ENCODE data around the gene ADGRB2.

Gene ADGRB2

DNA sequence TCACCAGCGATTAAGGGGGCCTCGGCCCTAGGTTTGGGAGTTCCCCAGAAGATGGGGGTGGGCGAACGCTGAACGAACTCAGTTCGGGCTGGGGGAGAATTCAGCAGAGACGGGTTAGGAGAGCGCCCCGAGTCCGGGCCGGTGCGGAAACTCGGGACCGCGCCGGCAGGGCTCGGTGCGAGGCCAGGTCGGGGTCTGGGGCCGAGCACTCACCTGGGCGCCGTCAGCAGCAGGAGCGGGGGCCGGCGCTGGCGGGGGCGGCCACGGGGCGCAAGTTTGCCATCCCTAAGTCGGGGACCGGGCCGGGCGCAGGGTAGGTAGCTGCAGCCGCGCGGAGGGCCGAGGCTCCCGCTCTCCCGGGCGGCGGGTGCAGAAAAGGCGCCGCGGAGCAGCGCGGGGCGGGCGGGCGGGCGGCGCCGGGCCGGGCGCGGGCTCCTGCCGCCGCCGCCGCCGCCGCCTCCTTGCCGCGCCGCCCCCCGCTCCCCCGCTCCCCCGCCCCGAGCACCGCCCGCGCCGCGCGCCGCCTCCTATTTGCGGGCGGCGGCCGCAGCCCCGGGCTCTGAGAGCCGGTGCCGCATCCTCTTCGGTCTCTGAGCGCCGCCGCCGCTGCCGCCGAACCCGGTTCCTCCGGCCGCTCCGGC lies 349 bp downstream of the ADGRB2 start:
- no peak for DNase-seq

DNA sequence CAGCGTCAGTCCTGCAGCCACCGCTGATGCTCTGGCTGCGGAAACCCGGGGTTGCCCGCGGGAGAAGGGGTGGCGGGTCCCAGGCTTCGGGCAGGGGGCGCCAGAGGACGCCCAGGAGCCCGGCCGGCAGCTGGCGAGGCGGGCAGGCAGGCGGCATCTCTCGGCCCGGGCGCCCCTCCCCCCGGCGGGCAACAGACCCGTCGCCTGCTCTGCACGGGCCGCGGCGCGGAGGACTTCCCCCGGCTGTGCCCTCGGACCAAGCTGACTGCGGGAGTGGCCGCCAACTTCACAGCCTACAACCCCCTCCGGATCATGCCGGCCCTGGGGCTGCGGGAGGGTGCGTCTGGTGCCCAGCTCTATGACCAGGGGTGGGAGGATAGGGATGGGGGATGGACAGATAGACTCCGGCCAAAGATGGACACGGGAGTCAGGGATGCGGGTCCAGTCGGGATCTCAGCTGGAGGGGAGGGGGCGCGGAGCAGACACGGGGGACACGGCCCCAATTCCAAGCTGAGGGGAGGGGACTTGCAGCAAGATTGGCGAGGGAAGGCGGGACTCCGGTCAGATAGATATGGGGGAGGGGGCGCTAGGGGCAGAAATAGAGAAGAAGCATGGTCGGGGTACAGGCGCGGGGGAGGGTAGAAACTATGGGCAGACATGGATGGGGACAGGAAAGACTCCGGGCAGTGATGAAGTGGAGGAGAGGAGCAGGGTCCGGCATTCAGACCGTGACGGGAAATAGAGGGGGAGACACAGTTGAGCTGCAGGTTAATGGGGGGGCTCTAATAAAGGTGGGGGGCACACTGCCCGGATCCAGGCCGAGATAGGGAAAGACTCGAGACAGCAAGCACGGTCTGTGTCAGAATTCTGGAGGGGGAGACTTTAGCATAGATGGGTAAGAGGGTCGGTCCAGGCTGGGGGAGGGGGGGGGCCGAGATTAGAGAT lies 1.1 kb downstream of the ADGRB2 start:
- no peak for DNase-seq

DNA sequence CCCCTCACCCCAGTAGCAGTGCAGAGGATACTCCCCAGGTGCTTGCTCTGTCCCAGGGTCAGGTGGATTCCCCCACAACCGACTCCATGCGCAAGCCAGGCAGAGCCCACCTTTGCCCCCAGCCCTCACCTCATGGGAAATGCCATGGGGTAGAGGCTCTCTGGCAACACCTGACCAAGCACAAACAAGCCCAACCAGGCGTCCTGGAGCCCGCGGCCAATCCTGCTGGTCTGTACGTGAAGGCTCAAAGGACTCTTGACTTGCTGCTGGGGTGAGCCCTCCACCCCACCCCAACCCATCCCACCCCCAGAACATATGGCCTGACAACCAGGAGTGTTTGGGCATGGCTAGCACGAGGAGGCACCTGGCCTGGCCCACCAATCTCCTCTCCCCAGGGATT lies 1.8 kb downstream of the ADGRB2 start:
- no peak for DNase-seq

- DNase-seq, result no peak
These were observed 2.3 kb downstream of the ADGRB2 start for GRCh38 chr1:31761883-31762282.

DNA sequence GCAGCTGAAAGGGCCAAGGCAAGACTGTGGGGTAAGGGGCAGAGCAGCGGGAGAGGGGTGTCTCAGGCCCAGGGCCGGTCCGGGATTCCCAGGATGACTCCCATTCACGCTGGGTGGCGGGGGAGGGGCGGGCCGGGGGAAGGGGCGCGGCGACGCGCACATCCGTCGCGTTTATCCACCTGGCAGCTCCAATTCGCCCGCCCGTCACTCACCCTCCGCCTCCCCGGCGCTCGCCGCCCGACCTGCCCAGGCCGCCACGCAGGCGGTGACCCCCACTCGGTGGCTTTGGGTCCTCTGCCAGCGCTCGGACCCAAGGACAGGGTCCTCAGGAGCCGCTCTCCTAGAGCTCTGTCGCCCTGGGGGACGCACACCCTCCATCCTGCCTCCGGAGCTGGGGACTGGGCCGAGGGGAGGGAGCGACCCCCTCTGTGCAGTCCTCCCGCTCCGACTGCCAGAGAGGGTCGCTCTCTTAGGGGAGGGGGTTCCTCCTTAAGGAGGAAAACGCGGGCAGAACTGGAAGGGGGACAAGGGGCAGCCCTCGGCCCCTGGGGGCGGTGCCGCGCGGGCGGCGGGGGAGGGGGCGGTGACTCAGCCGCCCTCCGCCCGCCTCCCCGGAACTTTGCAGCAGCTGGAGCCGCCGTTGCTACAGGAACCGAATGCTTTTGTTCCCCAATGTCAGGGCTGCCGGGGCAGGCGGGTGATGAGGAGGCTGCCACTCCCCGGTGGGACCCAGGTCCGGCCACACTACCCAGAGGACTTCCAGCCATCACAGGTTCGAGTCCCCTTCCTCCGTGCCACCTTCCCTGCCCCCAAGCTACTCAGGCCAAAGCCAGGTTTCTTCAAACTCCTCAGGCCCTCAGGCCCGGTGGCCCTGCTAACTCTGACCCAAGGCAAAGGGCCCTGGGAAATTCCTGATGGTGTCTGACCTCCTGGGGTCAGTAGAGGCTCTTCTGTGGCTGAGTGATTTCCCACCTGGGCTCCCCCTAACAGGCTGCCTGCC lies 3.4 kb downstream of the ADGRB2 start:
- DNase-seq, result no peak

DNA sequence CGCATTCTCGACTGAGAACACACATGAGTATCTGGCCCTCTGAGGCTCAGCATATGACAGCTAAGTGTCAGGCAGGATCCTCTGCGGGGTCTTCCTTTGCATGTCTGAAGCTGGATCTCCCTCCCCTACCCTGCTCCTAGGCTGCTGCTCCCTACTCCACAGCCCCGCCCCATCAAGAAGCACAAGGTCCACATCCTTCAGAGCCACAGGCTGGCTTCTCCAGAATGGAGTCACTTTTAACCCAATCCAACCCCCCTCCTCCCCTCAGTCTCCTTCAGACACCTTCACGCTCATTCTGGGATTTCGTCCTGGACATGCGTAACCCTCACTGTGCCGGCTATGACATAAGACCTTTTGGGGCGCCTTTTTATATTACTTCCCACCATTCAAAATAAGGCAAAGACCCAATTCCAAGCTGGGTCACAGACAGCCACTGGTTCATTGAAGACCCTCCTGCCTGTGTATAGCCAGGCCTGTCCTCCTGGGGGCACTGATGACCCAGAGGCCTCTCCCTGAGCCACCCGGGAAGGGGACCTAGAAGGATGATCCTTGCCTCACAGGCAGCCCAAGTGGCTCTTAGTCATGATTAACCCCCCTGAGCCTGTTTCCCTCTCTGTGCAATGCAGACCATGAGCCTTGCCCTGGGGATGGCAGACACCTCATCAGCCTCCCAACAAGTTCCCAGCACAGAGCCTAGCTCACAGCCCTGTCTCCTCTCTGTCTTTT lies 4.7 kb downstream of the ADGRB2 start:
- DNase-seq, result no peak

DNA sequence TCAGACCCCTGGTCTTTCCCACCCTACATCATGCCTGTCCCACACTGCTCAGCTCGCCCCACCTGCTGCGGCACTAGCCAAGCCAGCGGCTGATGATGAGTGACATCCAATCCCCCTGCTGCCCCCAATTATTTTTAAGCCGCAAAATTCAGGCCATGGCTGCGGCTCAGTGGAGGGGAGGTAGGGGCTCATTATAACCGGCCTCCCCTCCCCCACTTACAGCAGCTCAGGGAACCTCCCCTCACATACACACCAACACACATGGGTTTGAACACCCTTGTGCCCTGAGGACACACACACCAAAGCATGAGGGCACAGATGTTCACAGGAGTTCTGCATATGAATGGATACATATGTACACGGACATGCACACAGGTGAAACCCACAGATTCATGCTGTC lies 5.3 kb downstream of the ADGRB2 start:
- no peak for DNase-seq

DNA sequence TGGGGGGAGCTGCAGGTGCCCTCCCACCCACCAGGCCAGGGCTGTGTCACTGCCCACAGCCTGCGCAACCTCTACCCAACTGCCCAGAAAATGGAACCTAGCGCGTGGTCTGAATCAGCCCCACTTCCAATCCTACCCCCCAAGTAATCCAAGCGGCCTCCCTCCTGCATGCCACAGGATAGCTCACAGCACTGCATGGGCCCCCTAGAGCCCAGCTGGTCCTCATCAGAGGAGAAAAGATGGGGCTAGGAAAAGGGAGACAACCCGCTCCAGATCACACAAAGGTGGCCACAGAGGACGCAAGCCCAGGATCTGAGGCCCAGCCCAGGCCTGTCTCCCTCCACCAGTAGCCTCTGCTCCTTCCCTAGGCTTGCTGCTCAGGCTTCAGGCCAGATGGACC lies 6.2 kb downstream of the ADGRB2 start:
- DNase-seq, result no peak

DNA sequence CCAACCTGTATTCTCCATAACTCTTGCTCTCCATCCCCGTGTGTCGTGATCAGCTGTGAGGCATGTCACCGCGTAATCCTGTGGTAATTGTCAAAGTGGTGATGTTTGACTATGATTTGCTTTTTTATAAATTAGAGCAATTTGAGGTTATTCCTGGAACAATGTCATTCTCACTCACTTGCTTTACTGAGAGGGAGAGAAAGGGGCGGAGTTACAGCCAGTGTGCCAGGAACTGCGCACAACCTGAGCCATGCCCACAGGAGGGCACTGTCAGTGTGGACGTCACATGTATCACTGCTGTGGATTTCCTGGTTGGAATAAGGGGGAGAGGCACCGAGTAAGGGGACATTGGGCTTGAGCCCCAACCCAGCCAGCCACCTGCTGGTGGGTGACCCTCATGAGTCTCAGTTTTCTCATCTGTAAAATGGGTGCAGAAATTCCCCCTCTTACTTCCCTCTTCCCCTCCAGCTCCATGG lies 6.9 kb downstream of the ADGRB2 start:
- no peak for DNase-seq

DNA sequence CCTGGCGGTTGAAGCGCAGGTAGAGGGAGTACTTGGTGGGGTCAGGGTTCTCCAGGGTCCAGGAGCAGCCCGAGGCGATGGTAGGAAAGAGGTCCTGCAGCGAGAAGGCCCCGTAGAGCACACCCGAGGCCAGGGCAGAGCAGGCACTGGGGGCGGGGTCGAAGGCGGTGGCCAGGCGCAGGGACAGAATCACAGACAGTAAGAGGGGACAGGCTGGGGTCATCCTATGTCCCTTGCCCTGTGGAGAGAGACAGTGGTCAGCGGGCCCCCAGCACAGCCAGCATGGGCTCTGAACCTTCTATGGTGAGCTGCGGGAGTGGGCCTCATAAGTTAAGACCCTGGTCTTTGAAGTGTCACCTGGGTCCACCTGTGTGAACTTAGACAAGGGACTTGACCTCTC lies 7.6 kb downstream of the ADGRB2 start:
- DNase-seq, result no peak

DNA sequence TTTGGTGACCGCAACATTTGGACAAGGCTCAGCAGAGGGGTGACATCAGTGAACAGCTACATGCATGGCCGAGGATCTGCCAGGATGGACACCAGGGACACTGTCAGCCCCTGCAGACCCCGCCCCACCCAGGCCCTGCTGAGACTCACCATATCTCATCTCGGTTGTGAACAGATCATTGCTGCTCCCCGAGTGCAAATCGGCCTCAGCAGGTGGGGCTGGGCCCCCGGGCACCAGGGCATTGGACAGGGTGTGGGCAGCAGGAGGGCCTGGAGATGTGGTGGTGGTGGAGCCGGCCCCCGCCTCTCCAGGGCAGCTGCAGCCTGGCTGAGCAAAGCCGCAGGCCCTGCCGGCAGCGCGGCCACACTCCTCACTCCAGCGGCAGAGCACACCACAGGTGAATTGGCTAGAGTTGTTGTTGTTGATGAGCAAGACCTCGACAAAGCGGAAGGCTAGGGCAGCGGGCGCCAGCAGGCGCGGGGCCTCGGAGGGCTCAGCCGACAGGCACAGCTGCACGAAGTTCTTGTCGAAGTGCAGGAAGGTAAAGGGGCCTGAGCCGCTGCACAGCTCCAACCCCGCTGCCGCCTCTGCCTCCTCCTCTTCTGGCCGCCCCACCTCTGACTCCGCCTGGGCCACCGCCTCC lies 8.2 kb downstream of the ADGRB2 start:
- no peak for DNase-seq

DNA sequence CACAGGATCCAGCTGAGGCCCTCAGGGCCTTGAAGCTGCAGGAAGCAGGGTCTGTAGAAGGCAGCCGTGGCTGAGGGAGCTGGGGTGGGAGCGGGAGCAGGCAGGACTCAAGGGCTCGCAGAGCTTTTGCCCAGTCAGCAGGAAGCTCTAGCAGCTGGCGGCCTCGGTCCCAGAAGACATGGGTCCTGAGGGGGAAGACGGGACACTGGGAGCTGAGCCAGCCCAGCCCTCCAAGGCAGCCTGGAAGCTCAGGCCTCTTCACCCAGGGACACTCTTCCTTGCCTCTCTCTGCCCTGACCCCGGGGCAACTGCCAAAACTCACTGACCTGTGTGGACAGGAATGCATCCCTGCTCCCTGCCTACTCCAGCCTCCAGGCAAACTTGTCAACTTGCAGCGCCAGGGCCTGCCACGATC lies 8.9 kb downstream of the ADGRB2 start:
- DNase-seq, result no peak

- no peak for DNase-seq
These were observed 9.7 kb downstream of the ADGRB2 start for GRCh38 chr1:31754397-31754796.

GRCh38 chr1:31753707-31754349 lies 10.3 kb downstream of the ADGRB2 start:
- DNase-seq, result no peak

GRCh38 chr1:31752952-31753475 lies 11.1 kb downstream of the ADGRB2 start:
- no peak for DNase-seq

GRCh38 chr1:31752258-31752657 lies 11.9 kb downstream of the ADGRB2 start:
- no peak for DNase-seq

GRCh38 chr1:31751822-31752241 lies 12.3 kb downstream of the ADGRB2 start:
- DNase-seq, result no peak

DNA sequence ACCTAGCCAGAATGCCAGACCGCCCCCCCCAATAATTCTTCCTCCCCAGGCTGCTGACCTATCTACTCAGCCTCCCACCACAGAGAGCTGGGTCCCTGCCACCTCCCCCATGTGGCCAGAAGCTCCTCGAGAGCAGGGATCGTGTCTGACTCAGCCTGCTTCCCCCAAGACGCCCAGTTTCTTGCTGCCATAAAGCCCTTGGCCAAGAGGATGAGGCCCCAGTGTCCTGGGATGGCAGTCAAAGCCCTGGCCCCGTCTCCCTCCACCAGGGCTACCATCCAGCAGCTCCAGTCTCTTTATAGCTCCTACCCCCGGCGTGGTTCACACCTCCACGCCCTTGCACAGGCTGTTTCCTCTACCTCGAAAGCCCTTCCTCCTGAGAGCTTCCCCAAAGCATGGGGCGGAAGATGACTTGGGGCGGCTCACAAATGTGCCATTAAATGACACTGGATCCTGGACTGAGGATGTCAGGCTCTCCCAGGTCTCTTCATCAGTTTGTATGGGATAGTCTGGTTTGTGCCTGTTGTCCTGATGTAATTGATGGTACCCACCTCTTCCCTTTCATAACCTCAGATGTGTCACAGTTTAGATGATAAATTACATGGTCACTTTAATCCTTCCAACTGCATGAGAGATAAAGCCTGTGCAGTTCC lies 13.2 kb downstream of the ADGRB2 start:
- no peak for DNase-seq

- no peak for DNase-seq
These were observed 14.1 kb downstream of the ADGRB2 start for GRCh38 chr1:31749785-31750735.

Measured in SIG-M5 (cell line).